CD4-positive, alpha-beta memory T cell (primary cell): ENCODE data around the gene ADCY6. TPM values are rescaled to one million over a fixed set of nuclear protein-coding genes. Genes with fewer than 3 reads are reported as not detected.

Experiments used
- CTCF ChIA-PET: fragments of 350-600 bp; sonication (Branson Sonifier 250); formaldehyde crosslinking; loops from one replicate; lab custom pipeline; 2021; ENCODE audit warnings: inconsistent platforms; ENCODE audit not compliant: partially characterized antibody; lab: Charles Lee
- POLR2A ChIA-PET: fragments of 350-600 bp; sonication (Branson Sonifier 250); formaldehyde crosslinking; loops from one replicate; lab custom pipeline; 2021; ENCODE audit not compliant: partially characterized antibody; lab: Charles Lee
- DNase-seq, 5 donors: peaks; one replicate each; pipeline versions ENCODE4 v3.0.0 to v3.0.0-alpha.2; 2020 to 2022; ENCODE audit warnings: mixed read lengths in 1 of 5
- H3K27ac ChIP-seq: one replicate; pipeline ENCODE4 v1.7.0; 2013; ENCODE audit warnings: low read depth, low read length
- H3K27me3 ChIP-seq: 2 replicates; pipeline ENCODE4 v1.7.0; 2013; ENCODE audit warnings: mild to moderate bottlenecking, low read length, moderate library complexity; ENCODE audit not compliant: insufficient read depth
- H3K36me3 ChIP-seq: 2 replicates; pipeline ENCODE4 v1.7.0; 2013; ENCODE audit warnings: mild to moderate bottlenecking, low read length, moderate library complexity; ENCODE audit not compliant: insufficient read depth
- H3K4me1 ChIP-seq: 2 replicates; pipeline ENCODE4 v1.7.0; 2013; ENCODE audit warnings: mild to moderate bottlenecking, low read length, moderate library complexity; ENCODE audit not compliant: insufficient read depth
- H3K4me3 ChIP-seq, 2 donors: one replicate each; pipeline ENCODE4 v1.7.0; 2013; ENCODE audit warnings: low read length in 2 of 2, mild to moderate bottlenecking in 1 of 2
- H3K9me3 ChIP-seq, 2 donors: one replicate each; pipeline ENCODE4 v1.7.0; 2013; ENCODE audit warnings: low read length in 2 of 2, control low read depth in 1 of 2; ENCODE audit not compliant: control insufficient read depth in 1 of 2
- H3K27ac Mint-ChIP-seq, 7 donors: one replicate each; pipeline ENCODE4 v1.8.0; 2020 to 2021; ENCODE audit warnings: mixed read lengths in 7 of 7, mild to moderate bottlenecking in 6 of 7, inconsistent platforms in 3 of 7, moderate library complexity in 3 of 7
- H3K27me3 Mint-ChIP-seq, 2 donors: one replicate each; pipeline ENCODE4 v1.8.0; 2020 to 2021; ENCODE audit warnings: mixed read lengths in 2 of 2
- H3K36me3 Mint-ChIP-seq, 2 donors: one replicate each; pipeline ENCODE4 v1.8.0; 2020 to 2021; ENCODE audit warnings: mixed read lengths in 2 of 2, inconsistent platforms in 1 of 2, mild to moderate bottlenecking in 1 of 2
- H3K4me1 Mint-ChIP-seq, 4 donors: one replicate each; pipeline ENCODE4 v1.8.0; 2020 to 2021; ENCODE audit warnings: mixed read lengths in 4 of 4, mild to moderate bottlenecking in 1 of 4
- H3K4me3 Mint-ChIP-seq, 8 donors: one replicate each; pipeline ENCODE4 v1.8.0; 2020 to 2021; ENCODE audit warnings: mixed read lengths in 8 of 8, mild to moderate bottlenecking in 7 of 8, moderate library complexity in 6 of 8, inconsistent platforms in 3 of 8
- H3K9me3 Mint-ChIP-seq, 8 donors: one replicate each; pipeline ENCODE4 v1.8.0; 2020 to 2021; ENCODE audit warnings: mixed read lengths in 8 of 8, mild to moderate bottlenecking in 5 of 8, inconsistent platforms in 3 of 8, moderate library complexity in 1 of 8
- intact Hi-C: fragments of 100-400 bp; cut with micrococcal nuclease; formaldehyde crosslinking; loops from one replicate; pipeline ENCODE4 v1.15.1; 2023
- polyA plus RNA-seq, 2 donors: library from polyadenylated mRNA; unstranded; fragments of 300-500 nt; fragmentation: Illumina TruSeq; gene quantifications; one replicate each; pipeline ENCODE4 v1.2.3, GENCODE V29; 2021
- total RNA-seq, 2 experiments: library from RNA; stranded (reverse); gene quantifications; one replicate each; pipeline ENCODE4 v1.2.3, GENCODE V29; 2021

Gene ADCY6
- total and polyA plus RNA-seq, 4 experiments from 2014 or later = not detected

- H3K4me1 Mint-ChIP-seq = peaks cover 20 to 65% (median 31%) of the 10 kb centered on the region in 4 donors
- CTCF ChIA-PET = interaction anchor here (0.6 to 6.4 kb wide), 10 partner anchors 9 to 141 kb away, joined by 3 to 53 read pairs (median 7); partner anchors contain the start of genes ARF3, DDX23 and RND1
- H3K4me3 Mint-ChIP-seq = peak overlapping the region; percentile 81 to 94 (median 90)
- POLR2A ChIA-PET = interaction anchor here (0.6 to 4.0 kb wide), 3 partner anchors 22 to 100 kb away, joined by 3 to 33 read pairs (median 3); partner anchors contain the start of genes CCNT1 and DDX23
- H3K27ac ChIP-seq = no peak overlapping the region
- no peaks in the 10 kb centered on the region for H3K36me3 ChIP-seq
- H3K27me3 Mint-ChIP-seq = no peaks in the 10 kb centered on the region
- intact Hi-C loops = no loop called here
- no peaks in the 10 kb centered on the region for H3K36me3 Mint-ChIP-seq
- no peaks in the 10 kb centered on the region for H3K9me3 Mint-ChIP-seq
- H3K4me3 ChIP-seq = peak overlapping the region in 1 of 2 donors; percentile 87
- DNase-seq = no peak
- H3K27ac Mint-ChIP-seq = peak overlapping the region in 6 of 7 donors; percentile 8 to 87 (median 52)
- no peaks in the 10 kb centered on the region for H3K9me3 ChIP-seq
- H3K27me3 ChIP-seq = no peaks in the 10 kb centered on the region
- H3K4me1 ChIP-seq = peaks cover 37% of the 10 kb centered on the region
These were observed 27.4 kb upstream of the ADCY6 start for GRCh38 chr12:48816143-48816854.

- no peaks in the 10 kb centered on the region for H3K9me3 ChIP-seq
- POLR2A ChIA-PET = interaction anchor here (0.5 to 4.0 kb wide), 9 partner anchors 8 to 451 kb away, joined by 3 to 33 read pairs (median 3); partner anchors contain the start of genes ARF3, CCNT1 and DDX23
- no peaks in the 10 kb centered on the region for H3K36me3 ChIP-seq
- Mint-ChIP-seq H3K27ac (peak overlapping the region in 6 of 7 donors; percentile 66 to 89 (median 76)), H3K4me3 (peak overlapping the region; percentile 86 to 94 (median 92)), H3K4me1 (peaks cover 20 to 65% (median 31%) of the 10 kb centered on the region in 4 donors), H3K36me3 (no peaks in the 10 kb centered on the region), H3K9me3 (no peaks in the 10 kb centered on the region), H3K27me3 (no peaks in the 10 kb centered on the region)
- DNase-seq = peak in 3 of 5 donors; percentile 30 to 49 (median 31)
- intact Hi-C loops = no loop called here
- H3K4me3 ChIP-seq = peak overlapping the region; percentile 87 to 94
- peak overlapping the region; percentile 55 for H3K27ac ChIP-seq
- H3K27me3 ChIP-seq = no peaks in the 10 kb centered on the region
- CTCF ChIA-PET = interaction anchor here (0.6 to 6.4 kb wide), 29 partner anchors 10 to 214 kb away, joined by 3 to 53 read pairs (median 3); partner anchors contain the start of genes ARF3, DDX23 and RND1
- H3K4me1 ChIP-seq = peaks cover 37% of the 10 kb centered on the region
These were observed 26.5 kb upstream of the ADCY6 start for GRCh38 chr12:48815126-48816110.

- peaks cover 20 to 58% (median 31%) of the 10 kb centered on the region in 4 donors for H3K4me1 Mint-ChIP-seq
- H3K36me3 ChIP-seq = no peaks in the 10 kb centered on the region
- no peaks in the 10 kb centered on the region for H3K9me3 ChIP-seq
- H3K9me3 Mint-ChIP-seq = no peaks in the 10 kb centered on the region
- CTCF ChIA-PET = interaction anchor here (0.6 to 6.4 kb wide), 25 partner anchors 9 to 215 kb away, joined by 3 to 53 read pairs (median 3); partner anchors contain the start of genes ARF3 and DDX23
- peak overlapping the region; percentile 87 to 94 for H3K4me3 ChIP-seq
- peak overlapping the region; percentile 55 for H3K27ac ChIP-seq
- DNase-seq = peak; percentile 63 to 76 (median 66)
- no peaks in the 10 kb centered on the region for H3K27me3 Mint-ChIP-seq
- POLR2A ChIA-PET = interaction anchor here (0.7 to 4.0 kb wide), 6 partner anchors 9 to 279 kb away, joined by 3 to 33 read pairs (median 4); partner anchors contain the start of genes ARF3 and DDX23
- peak overlapping the region in 6 of 7 donors; percentile 48 to 91 (median 78) for H3K27ac Mint-ChIP-seq
- peak overlapping the region; percentile 86 to 94 (median 92) for H3K4me3 Mint-ChIP-seq
- H3K27me3 ChIP-seq = no peaks in the 10 kb centered on the region
- H3K4me1 ChIP-seq = peaks cover 37% of the 10 kb centered on the region
- intact Hi-C loops = no loop called here
- H3K36me3 Mint-ChIP-seq = no peaks in the 10 kb centered on the region
These were observed 25.6 kb upstream of the ADCY6 start for GRCh38 chr12:48814262-48815125.

GRCh38 chr12:48813465-48814261 lies 24.8 kb upstream of the ADCY6 start:
- Mint-ChIP-seq H3K4me3 (peak overlapping the region; percentile 83 to 94 (median 90)), H3K27me3 (no peaks in the 10 kb centered on the region), H3K27ac (peak overlapping the region; percentile 70 to 91 (median 77)), H3K4me1 (peaks cover 15 to 50% (median 26%) of the 10 kb centered on the region in 4 donors), H3K9me3 (no peaks in the 10 kb centered on the region), H3K36me3 (no peaks in the 10 kb centered on the region)
- intact Hi-C loops = no loop called here
- no peaks in the 10 kb centered on the region for H3K27me3 ChIP-seq
- H3K36me3 ChIP-seq = no peaks in the 10 kb centered on the region
- H3K27ac ChIP-seq = peak overlapping the region; percentile 55
- H3K4me3 ChIP-seq = peak overlapping the region in 1 of 2 donors; percentile 87
- peaks cover 37% of the 10 kb centered on the region for H3K4me1 ChIP-seq
- POLR2A ChIA-PET = interaction anchor here (1.3 to 4.0 kb wide), 3 partner anchors 9 to 38 kb away, joined by 4 to 33 read pairs (median 9); partner anchors contain the start of gene DDX23
- CTCF ChIA-PET = interaction anchor here (0.8 to 6.4 kb wide), 12 partner anchors 9 to 144 kb away, joined by 3 to 53 read pairs (median 5); partner anchors contain the start of genes ARF3 and DDX23
- no peak for DNase-seq
- H3K9me3 ChIP-seq = no peaks in the 10 kb centered on the region

- ChIA-PET CTCF (interaction anchor here (1.3 to 6.4 kb wide), 4 partner anchors 8 to 51 kb away, joined by 3 to 53 read pairs (median 4); no protein-coding TSS in a partner anchor), POLR2A (no interaction called here)
- Histone ChIP-seq H3K27me3 (no peaks in the 10 kb centered on the region), H3K4me1 (peaks cover 31% of the 10 kb centered on the region), H3K9me3 (no peaks in the 10 kb centered on the region), H3K4me3 (no peak overlapping the region), H3K27ac (no peak overlapping the region), H3K36me3 (no peaks in the 10 kb centered on the region)
- no peak for DNase-seq
- H3K4me3 Mint-ChIP-seq = peak overlapping the region in 7 of 8 donors; percentile 4 to 73 (median 40)
- H3K4me1 Mint-ChIP-seq = peaks cover 12 to 39% (median 21%) of the 10 kb centered on the region in 4 donors
- intact Hi-C loops = no loop called here
- no peaks in the 10 kb centered on the region for H3K27me3 Mint-ChIP-seq
- H3K36me3 Mint-ChIP-seq = no peaks in the 10 kb centered on the region
- peak overlapping the region in 6 of 7 donors; percentile 11 to 91 (median 61) for H3K27ac Mint-ChIP-seq
- H3K9me3 Mint-ChIP-seq = no peaks in the 10 kb centered on the region
These were observed 23.5 kb upstream of the ADCY6 start for GRCh38 chr12:48812389-48812788.
